Measurements from ENCODE around the gene THRSP.

THRSP gene

GRCh38 chr11:78110351-78110750, 46.7 kb downstream of the THRSP start:
- no peaks in the 10 kb centered on the region for H3K4me1 Mint-ChIP-seq
- H3K27ac Mint-ChIP-seq: no peak overlapping the region
- peaks cover 41% of the 10 kb centered on the region for H3K36me3 Mint-ChIP-seq (ENCODE audit: low read depth)
- DNase-seq: no peak
- no peak for TF ChIP-seq CTCF (IDR thresholded peaks at IDR 0.05)
- no peaks in the 10 kb centered on the region for H3K9me3 Mint-ChIP-seq
- H3K27me3 Mint-ChIP-seq (ENCODE audit: low read depth, poor library complexity): no peaks in the 10 kb centered on the region
- H3K4me3 Mint-ChIP-seq: no peak overlapping the region

GRCh38 chr11:78110830-78111229, 47.2 kb downstream of the THRSP start:
- no peak for TF ChIP-seq CTCF (IDR thresholded peaks at IDR 0.05)
- no peaks in the 10 kb centered on the region for H3K9me3 Mint-ChIP-seq
- H3K4me1 Mint-ChIP-seq: no peaks in the 10 kb centered on the region
- no peak overlapping the region for H3K4me3 Mint-ChIP-seq
- DNase-seq: no peak
- no peak overlapping the region for H3K27ac Mint-ChIP-seq
- H3K27me3 Mint-ChIP-seq (ENCODE audit: low read depth, poor library complexity): no peaks in the 10 kb centered on the region
- peaks cover 41% of the 10 kb centered on the region for H3K36me3 Mint-ChIP-seq (ENCODE audit: low read depth)

- Mint-ChIP-seq H3K27me3 (ENCODE audit: low read depth, poor library complexity) (no peaks in the 10 kb centered on the region), H3K36me3 (ENCODE audit: low read depth) (peaks cover 40% of the 10 kb centered on the region), H3K4me3 (no peak overlapping the region), H3K9me3 (no peaks in the 10 kb centered on the region), H3K4me1 (no peaks in the 10 kb centered on the region), H3K27ac (no peak overlapping the region)
- no peak for DNase-seq
- TF ChIP-seq CTCF (IDR thresholded peaks at IDR 0.05): no peak
These were observed 47.6 kb downstream of the THRSP start for GRCh38 chr11:78111298-78111697.

GRCh38 chr11:78112582-78113275, 49.1 kb downstream of the THRSP start:
- no peak overlapping the region for H3K4me3 Mint-ChIP-seq
- H3K27ac Mint-ChIP-seq: no peak overlapping the region
- H3K4me1 Mint-ChIP-seq: no peaks in the 10 kb centered on the region
- H3K27me3 Mint-ChIP-seq (ENCODE audit: low read depth, poor library complexity): no peaks in the 10 kb centered on the region
- H3K9me3 Mint-ChIP-seq: no peaks in the 10 kb centered on the region
- peaks cover 47% of the 10 kb centered on the region for H3K36me3 Mint-ChIP-seq (ENCODE audit: low read depth)
- TF ChIP-seq CTCF (IDR thresholded peaks at IDR 0.05): no peak
- no peak for DNase-seq

Data from nephron progenitor cell (in vitro differentiated cells).